Measurements from ENCODE around the gene RHBDD2. TPM values are rescaled to one million over a fixed set of nuclear protein-coding genes. Genes with fewer than 3 reads are reported as not detected.
A peak's percentile ranks its signal among the peaks of the same experiment; 100 is the strongest.
"Not testable (repeated sequence)": the region's sequence is repeated elsewhere in the genome, so short reads cannot be mapped to it uniquely, and the experiment has no call there.

Gene RHBDD2
- total RNA-seq, 4 donors from 2014 or later, result 35.5 to 76.9 (median 57.6) TPM

GRCh38 chr7:75840029-75840428 is 38.8 kb upstream of the RHBDD2 start:
- no peak for TF ChIP-seq CTCF (IDR thresholded peaks at IDR 0.05)
- no peak for TF ChIP-seq POLR2A (IDR thresholded peaks at IDR 0.05)
- Histone ChIP-seq H3K36me3 (no peaks in the 10 kb centered on the region), H3K4me1 (no peaks in the 10 kb centered on the region), H3K4me3 (no peak overlapping the region), H3K27ac (no peak overlapping the region), H3K9me3 (no peaks in the 10 kb centered on the region), H3K27me3 (no peaks in the 10 kb centered on the region)
- DNase-seq, result no peak

GRCh38 chr7:75842836-75843446 is 35.9 kb upstream of the RHBDD2 start:
- no peak for DNase-seq
- no peak overlapping the region for H3K4me3 ChIP-seq
- H3K9me3 ChIP-seq, result no peaks in the 10 kb centered on the region
- no peaks in the 10 kb centered on the region for H3K4me1 ChIP-seq
- H3K36me3 ChIP-seq, result no peaks in the 10 kb centered on the region
- TF ChIP-seq POLR2A (IDR thresholded peaks at IDR 0.05), result peak in 1 of 2 donors; percentile 10
- no peak for TF ChIP-seq CTCF (IDR thresholded peaks at IDR 0.05)
- no peaks in the 10 kb centered on the region for H3K27me3 ChIP-seq
- H3K27ac ChIP-seq, result peak overlapping the region in 2 of 4 donors; percentile 53 to 68

GRCh38 chr7:75843613-75844116 is 35.2 kb upstream of the RHBDD2 start:
- H3K36me3 ChIP-seq, result no peaks in the 10 kb centered on the region
- no peak for TF ChIP-seq CTCF (IDR thresholded peaks at IDR 0.05)
- TF ChIP-seq POLR2A (IDR thresholded peaks at IDR 0.05), result no peak
- H3K4me3 ChIP-seq, result no peak overlapping the region
- DNase-seq, result no peak
- H3K4me1 ChIP-seq, result no peaks in the 10 kb centered on the region
- H3K9me3 ChIP-seq, result no peaks in the 10 kb centered on the region
- H3K27me3 ChIP-seq, result no peaks in the 10 kb centered on the region
- H3K27ac ChIP-seq, result peak overlapping the region in 1 of 4 donors; percentile 36

GRCh38 chr7:75844158-75844557 is 34.7 kb upstream of the RHBDD2 start:
- Histone ChIP-seq H3K4me1 (no peaks in the 10 kb centered on the region), H3K9me3 (no peaks in the 10 kb centered on the region), H3K4me3 (no peak overlapping the region), H3K27me3 (no peaks in the 10 kb centered on the region), H3K27ac (no peak overlapping the region), H3K36me3 (no peaks in the 10 kb centered on the region)
- TF ChIP-seq CTCF (IDR thresholded peaks at IDR 0.05), result no peak
- no peak for TF ChIP-seq POLR2A (IDR thresholded peaks at IDR 0.05)
- no peak for DNase-seq

GRCh38 chr7:75845132-75845531 is 33.7 kb upstream of the RHBDD2 start:
- H3K9me3 ChIP-seq, DNase-seq, H3K4me1 ChIP-seq, H3K27ac ChIP-seq, H3K36me3 ChIP-seq, H3K4me3 ChIP-seq, H3K27me3 ChIP-seq: not testable (repeated sequence)

- TF ChIP-seq CTCF (IDR thresholded peaks at IDR 0.05) (no peak), POLR2A (IDR thresholded peaks at IDR 0.05) (no peak)
- no peak for DNase-seq
Measured at GRCh38 chr7:75847707-75848106, 31.1 kb upstream of the RHBDD2 start.

More at GRCh38 chr7:75847707-75848106, 31.1 kb upstream of the RHBDD2 start:
- H3K4me1 ChIP-seq, result no peaks in the 10 kb centered on the region
- no peaks in the 10 kb centered on the region for H3K9me3 ChIP-seq
- no peaks in the 10 kb centered on the region for H3K36me3 ChIP-seq
- no peak overlapping the region for H3K27ac ChIP-seq
- H3K27me3 ChIP-seq, result no peaks in the 10 kb centered on the region
- H3K4me3 ChIP-seq, result no peak overlapping the region
